Measurements from ENCODE around the gene FUT8.

GRCh38 chr14:65704437-65704836, 291.9 kb downstream of the FUT8 start:
- no peak for TF ChIP-seq CTCF (IDR thresholded peaks at IDR 0.05 in 4 of 5, conservative IDR thresholded peaks at IDR 0.05 in 1 of 5)
- TF ChIP-seq POLR2A (IDR thresholded peaks at IDR 0.05): no peak

Data from gastrocnemius medialis (tissue), 4 donors.